ENCODE results near the gene IFI35.

GRCh38 chr17:43034894-43035293, 28.3 kb downstream of the IFI35 start:
- TF ChIP-seq CTCF (IDR thresholded peaks at IDR 0.05) (no peak), POLR2A (IDR thresholded peaks at IDR 0.05) (no peak)
